ENCODE data around the gene BST2.

- no peak for TF ChIP-seq REST (IDR thresholded peaks at IDR 0.05; ENCODE audit: low read depth, low read length)
- TF ChIP-seq MAX (IDR thresholded peaks at IDR 0.05; ENCODE audit: low read depth) = no peak
- no peak for TF ChIP-seq SIN3A (IDR thresholded peaks at IDR 0.05; ENCODE audit: borderline replicate concordance, low read depth, low read length)
- no peak for TF ChIP-seq CTCF (IDR thresholded peaks at IDR 0.05)
- no peak for TF ChIP-seq EP300 (IDR thresholded peaks at IDR 0.05; ENCODE audit: borderline replicate concordance in 1 of 2, low read depth in 1 of 2, low read length in 1 of 2)
- TF ChIP-seq RAD21 (IDR thresholded peaks at IDR 0.05; ENCODE audit: low read length) = no peak
- no peak for TF ChIP-seq GATA2 (CRISPR knock-in tag; IDR thresholded peaks at IDR 0.05)
- no peak for TF ChIP-seq EZH2phosphoT487 (IDR thresholded peaks at IDR 0.05; ENCODE audit: borderline replicate concordance, low read depth)
- no peak for TF ChIP-seq RXRA (IDR thresholded peaks at IDR 0.05; ENCODE audit: borderline replicate concordance, low read depth)
Observed at GRCh38 chr19:17411801-17412200, 6.4 kb upstream of the BST2 start.
